ENCODE data around the gene PPID. TPM values are rescaled to one million over a fixed set of nuclear protein-coding genes. Genes with fewer than 3 reads are reported as not detected.

The PPID gene
- total and polyA plus RNA-seq, 2 donors (not counting 3 experiments of a cell fraction or from before 2014, with no cell fraction given) = 11.5 to 25.7 TPM

DNA sequence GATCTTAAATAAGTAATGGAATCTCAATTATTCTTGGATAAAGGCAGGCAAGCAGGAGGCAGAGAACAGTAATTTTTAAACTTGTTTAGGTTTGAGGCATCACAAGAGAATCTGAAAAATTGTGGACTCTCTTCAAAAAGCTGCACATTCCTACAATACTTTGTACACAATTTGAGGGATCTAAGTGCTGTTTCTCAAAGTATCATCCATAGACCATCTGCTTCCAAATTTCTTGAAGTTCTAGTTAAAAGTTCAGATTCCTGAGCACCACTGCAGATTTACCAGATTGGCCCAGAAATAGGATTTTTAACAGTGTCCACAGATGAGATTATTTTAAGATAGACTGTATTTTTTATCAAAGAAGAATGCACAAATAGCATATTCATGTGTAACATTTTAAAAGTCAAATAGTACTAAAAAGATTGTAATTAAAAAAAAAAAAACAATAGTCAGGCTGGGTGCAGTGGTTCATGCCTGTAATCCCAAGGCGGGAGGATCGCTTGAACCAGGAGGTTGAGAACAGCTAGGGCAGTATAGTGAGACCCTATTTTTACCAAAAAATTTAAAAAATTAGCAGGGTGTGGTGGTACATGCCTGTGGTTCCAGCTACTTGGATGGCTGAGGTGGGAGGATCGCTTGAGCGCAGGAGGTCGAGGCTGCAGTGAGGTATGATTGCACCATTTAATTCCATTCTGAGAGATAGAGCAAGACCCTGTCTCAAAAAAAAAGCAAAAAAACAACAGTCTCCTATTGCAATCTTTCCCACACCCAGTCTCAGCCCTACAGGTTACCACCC, 31.4 kb upstream of the PPID start:
- H3K4me1 ChIP-seq (ENCODE audit: control insufficient read depth, extremely low read depth, insufficient read depth, low read length) = no peaks in the 10 kb centered on the region
- no peaks in the 10 kb centered on the region for H3K9me1 ChIP-seq (replicated peaks; ENCODE audit: control insufficient read depth, extremely low read depth, insufficient read depth, low read length)
- H3K36me3 ChIP-seq (ENCODE audit: control insufficient read depth in 2 of 2, extremely low read depth in 1 of 2, insufficient read depth in 2 of 2, low read length in 2 of 2) = no peaks in the 10 kb centered on the region
- TF ChIP-seq, protein P1, sequence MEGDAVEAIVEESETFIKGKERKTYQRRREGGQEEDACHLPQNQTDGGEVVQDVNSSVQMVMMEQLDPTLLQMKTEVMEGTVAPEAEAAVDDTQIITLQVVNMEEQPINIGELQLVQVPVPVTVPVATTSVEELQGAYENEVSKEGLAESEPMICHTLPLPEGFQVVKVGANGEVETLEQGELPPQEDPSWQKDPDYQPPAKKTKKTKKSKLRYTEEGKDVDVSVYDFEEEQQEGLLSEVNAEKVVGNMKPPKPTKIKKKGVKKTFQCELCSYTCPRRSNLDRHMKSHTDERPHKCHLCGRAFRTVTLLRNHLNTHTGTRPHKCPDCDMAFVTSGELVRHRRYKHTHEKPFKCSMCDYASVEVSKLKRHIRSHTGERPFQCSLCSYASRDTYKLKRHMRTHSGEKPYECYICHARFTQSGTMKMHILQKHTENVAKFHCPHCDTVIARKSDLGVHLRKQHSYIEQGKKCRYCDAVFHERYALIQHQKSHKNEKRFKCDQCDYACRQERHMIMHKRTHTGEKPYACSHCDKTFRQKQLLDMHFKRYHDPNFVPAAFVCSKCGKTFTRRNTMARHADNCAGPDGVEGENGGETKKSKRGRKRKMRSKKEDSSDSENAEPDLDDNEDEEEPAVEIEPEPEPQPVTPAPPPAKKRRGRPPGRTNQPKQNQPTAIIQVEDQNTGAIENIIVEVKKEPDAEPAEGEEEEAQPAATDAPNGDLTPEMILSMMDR (IDR thresholded peaks at IDR 0.05; ENCODE audit: extremely low read depth in 1 of 2, insufficient read depth in 1 of 2, low read depth in 1 of 2, low read length in 2 of 2) = no peak
- TF ChIP-seq GATA2 (IDR thresholded peaks at IDR 0.05; ENCODE audit: insufficient read depth, insufficient read length, low read depth, low read length) (no peak), JUN (IDR thresholded peaks at IDR 0.05; ENCODE audit: borderline replicate concordance, insufficient read depth, insufficient read length, low read depth) (no peak), POLR2AphosphoS5 (IDR thresholded peaks at IDR 0.05; ENCODE audit: insufficient read depth, low read depth, low read length) (no peak), FOS (IDR thresholded peaks at IDR 0.05; ENCODE audit: borderline replicate concordance, insufficient read depth, low read length) (no peak), POLR2A (IDR thresholded peaks at IDR 0.05; ENCODE audit: low read depth, low read length) (no peak), MYC (IDR thresholded peaks at IDR 0.05; ENCODE audit: low read depth, low read length) (no peak), EZH2 (IDR thresholded peaks at IDR 0.05; ENCODE audit: borderline replicate concordance, low read depth, low read length, severe bottlenecking) (no peak)
- TF ChIP-seq, protein P2, sequence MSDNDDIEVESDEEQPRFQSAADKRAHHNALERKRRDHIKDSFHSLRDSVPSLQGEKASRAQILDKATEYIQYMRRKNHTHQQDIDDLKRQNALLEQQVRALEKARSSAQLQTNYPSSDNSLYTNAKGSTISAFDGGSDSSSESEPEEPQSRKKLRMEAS (IDR thresholded peaks at IDR 0.05; ENCODE audit: insufficient read depth, insufficient read length) = no peak
- H3K4me2 ChIP-seq (ENCODE audit: insufficient read depth, low read length) = no peak overlapping the region
- ChIA-PET CTCF (interaction anchor here (0.7 to 0.9 kb wide), 3 partner anchors 79 to 448 kb away, joined by 3 to 5 read pairs (median 3); no protein-coding TSS in a partner anchor), POLR2A (no interaction called here)
- no peak for DNase-seq (ENCODE audit: low read depth, low spot score)
- no TSS peak for BruUV-seq (replicated peaks)
- dilution Hi-C loops (cut with MboI; ENCODE audit: extremely low pct_ligation_motif_present, low sequenced_read_pairs) = no loop called here
- no peaks in the 10 kb centered on the region for H3K9me3 ChIP-seq (replicated peaks; ENCODE audit: control insufficient read depth, insufficient read depth, low read length)
- H3K9ac ChIP-seq (replicated peaks; ENCODE audit: extremely low read depth, insufficient read depth, low read length) = no peak overlapping the region
- no peaks in the 10 kb centered on the region for H4K20me1 ChIP-seq (replicated peaks; ENCODE audit: control insufficient read depth, extremely low read depth, insufficient read depth, low read length)
- H3K4me3 ChIP-seq (replicated peaks in 1 of 3; ENCODE audit: insufficient read depth in 1 of 3, low read depth in 1 of 3, low read length in 3 of 3) = no peak overlapping the region
- no peak for FAIRE-seq
- H3K27ac ChIP-seq (ENCODE audit: insufficient read depth, low read depth, low read length) = no peak overlapping the region
- H3K27me3 ChIP-seq (ENCODE audit: control insufficient read depth in 2 of 2, insufficient read depth in 2 of 2, low read length in 2 of 2) = no peaks in the 10 kb centered on the region
- no peak overlapping the region for H2AFZ ChIP-seq (ENCODE audit: low read depth, low read length)
- H3K79me2 ChIP-seq (ENCODE audit: control insufficient read depth, insufficient read depth, low read length) = no peaks in the 10 kb centered on the region
- intact Hi-C loops (cut with micrococcal nuclease) = no loop called here

All from endothelial cell of umbilical vein (primary cell).